GM23338 (cell line): Measurements from ENCODE around the gene PACS1. TPM values are rescaled to one million over a fixed set of nuclear protein-coding genes. Genes with fewer than 3 reads are reported as not detected.

Experiments used
- ATAC-seq: fragments of 200-7000 bp; cut with Tn5 transposase; 3 replicates; pipeline ENCODE4 v1.9.1; 2020
- DNase-seq: peaks from one replicate; pipeline ENCODE4 v3.0.0-alpha.2; 2015; ENCODE audit warnings: low spot score
- H2AFZ ChIP-seq: fragments of 200-600 bp; sonication (generic); 2 replicates; pipeline ENCODE4 v1.8.0; 2016; ENCODE audit warnings: antibody characterized with exemption, mild to moderate bottlenecking, moderate library complexity
- H3F3A ChIP-seq: fragments of 200-600 bp; sonication (generic); replicated peaks from 2 replicates; pipeline ENCODE4 v1.8.0; 2017; ENCODE audit warnings: antibody characterized with exemption, mixed run types, low read depth
- H3K27ac ChIP-seq: fragments of 200-600 bp; sonication (generic); 2 replicates; pipeline ENCODE4 v1.6.1; 2016; ENCODE audit warnings: low read depth
- H3K27me3 ChIP-seq: fragments of 200-600 bp; sonication (generic); 2 replicates; pipeline ENCODE4 v1.8.0; 2016; ENCODE audit warnings: mild to moderate bottlenecking, mixed run types, moderate library complexity; ENCODE audit not compliant: insufficient read depth
- H3K36me3 ChIP-seq: fragments of 200-600 bp; sonication (generic); 2 replicates; pipeline ENCODE4 v1.8.0; 2016; ENCODE audit warnings: mild to moderate bottlenecking; ENCODE audit not compliant: insufficient read depth
- H3K4me1 ChIP-seq: fragments of 200-600 bp; sonication (generic); 2 replicates; pipeline ENCODE4 v1.8.0; 2016; ENCODE audit warnings: mild to moderate bottlenecking, moderate library complexity; ENCODE audit not compliant: insufficient read depth
- H3K4me2 ChIP-seq: fragments of 200-600 bp; sonication (generic); 2 replicates; pipeline ENCODE4 v1.7.1; 2017; ENCODE audit warnings: mixed run types
- H3K4me3 ChIP-seq: fragments of 200-600 bp; sonication (generic); 2 replicates; pipeline ENCODE4 v1.6.1; 2016; ENCODE audit warnings: mixed run types
- H3K79me2 ChIP-seq: fragments of 200-600 bp; sonication (generic); replicated peaks from 2 replicates; pipeline ENCODE4 v1.8.0; 2017; ENCODE audit warnings: mild to moderate bottlenecking; ENCODE audit not compliant: insufficient read depth
- H3K9me2 ChIP-seq: fragments of 200-600 bp; sonication (generic); 2 replicates; pipeline ENCODE4 v1.8.0; 2017; ENCODE audit not compliant: insufficient read depth
- H4K20me1 ChIP-seq: fragments of 200-600 bp; sonication (generic); replicated peaks from 2 replicates; pipeline ENCODE4 v1.8.0; 2017; ENCODE audit warnings: mild to moderate bottlenecking; ENCODE audit not compliant: insufficient read depth
- H3K27ac Mint-ChIP-seq: 2 replicates; pipeline ENCODE4 v1.8.0; 2020; ENCODE audit warnings: inconsistent platforms, mild to moderate bottlenecking, moderate library complexity, mixed read lengths
- H3K27me3 Mint-ChIP-seq: 3 replicates; pipeline ENCODE4 v1.8.0; 2022; ENCODE audit warnings: low read depth, mild to moderate bottlenecking, moderate library complexity, mixed read lengths, inconsistent platforms; ENCODE audit not compliant: insufficient read depth, poor library complexity
- H3K36me3 Mint-ChIP-seq: 3 replicates; pipeline ENCODE4 v1.8.0; 2021; ENCODE audit warnings: low read depth, mild to moderate bottlenecking, inconsistent platforms, moderate library complexity, mixed read lengths
- H3K4me1 Mint-ChIP-seq: 3 replicates; pipeline ENCODE4 v1.8.0; 2020; ENCODE audit warnings: mild to moderate bottlenecking, inconsistent platforms, mixed read lengths
- H3K4me3 Mint-ChIP-seq: 3 replicates; pipeline ENCODE4 v1.8.0; 2021; ENCODE audit warnings: moderate library complexity, mild to moderate bottlenecking, inconsistent platforms, mixed read lengths
- H3K9me3 Mint-ChIP-seq: 3 replicates; pipeline ENCODE4 v1.8.0; 2020; ENCODE audit warnings: moderate library complexity, mild to moderate bottlenecking, inconsistent platforms, mixed read lengths
- CTCF ChIP-seq, 2 experiments: fragments of 200-600 bp in 1 of 2; sonication (generic) in 1 of 2; conservative IDR thresholded peaks; 2 replicates each; pipeline versions ENCODE4 v1.5.1 to v1.6.1; 2016 to 2017; ENCODE audit warnings: antibody characterized with exemption in 2 of 2, low read depth in 2 of 2, mild to moderate bottlenecking in 2 of 2, moderate library complexity in 1 of 2
- ETS1 ChIP-seq: IDR thresholded peaks from 2 replicates; pipeline ENCODE4 v1.6.1; 2016; ENCODE audit warnings: antibody characterized with exemption
- EZH2 ChIP-seq: fragments of 200-600 bp; sonication (generic); IDR thresholded peaks from one replicate; pipeline ENCODE4 v1.8.0; 2017; ENCODE audit warnings: antibody characterized with exemption, mild to moderate bottlenecking, low read depth; ENCODE audit not compliant: unreplicated experiment
- JUNB ChIP-seq: IDR thresholded peaks from one replicate; pipeline ENCODE4 v1.6.1; 2016; ENCODE audit warnings: antibody characterized with exemption; ENCODE audit not compliant: unreplicated experiment
- NANOG ChIP-seq: IDR thresholded peaks from 2 replicates; pipeline ENCODE4 v1.6.1; 2016; ENCODE audit warnings: antibody characterized with exemption, borderline replicate concordance
- POLR2AphosphoS5 ChIP-seq: IDR thresholded peaks from 2 replicates; pipeline ENCODE4 v1.6.1; 2016; ENCODE audit warnings: antibody characterized with exemption, low read depth
- STAT1 ChIP-seq: IDR thresholded peaks from one replicate; pipeline ENCODE4 v1.6.1; 2016; ENCODE audit warnings: antibody characterized with exemption; ENCODE audit not compliant: unreplicated experiment
- ZNF114 ChIP-seq: fragments of 250-450 bp; sonication (Bioruptor Pico); IDR thresholded peaks from 2 replicates; pipeline ENCODE4 v1.5.0; 2020; ENCODE audit warnings: mild to moderate bottlenecking, moderate library complexity
- ZNF331 ChIP-seq: fragments of 250-450 bp; sonication (Bioruptor Pico); IDR thresholded peaks from 2 replicates; pipeline ENCODE4 v1.5.0; 2020; ENCODE audit warnings: low read depth, mild to moderate bottlenecking, moderate library complexity
- ZNF462 ChIP-seq: fragments of 250-450 bp; sonication (Bioruptor Pico); IDR thresholded peaks from 2 replicates; pipeline ENCODE4 v1.5.0; 2020; ENCODE audit warnings: mild to moderate bottlenecking, moderate library complexity
- polyA plus RNA-seq: library from polyadenylated mRNA; unstranded; fragments of >200 nt; fragmentation: Nextera tagmentation; extraction: Ambion mirVana; gene quantifications from 2 replicates; pipeline ENCODE4 v1.2.1, GENCODE V29; 2016
- total RNA-seq: library from RNA; depleted of rRNA; stranded (reverse); fragments of >200 nt; shearing (Covaris generic); gene quantifications from 2 replicates; pipeline ENCODE4 v1.2.3, GENCODE V29; 2014

PACS1 gene
- total and polyA plus RNA-seq, 2 experiments from 2014 or later = 8.0 to 37.5 TPM

GRCh38 chr11:66083767-66084166 is 13.7 kb downstream of the PACS1 start (continued):
- TF ChIP-seq JUNB (no peak), ZNF331 (CRISPR knock-in tag) (no peak), CTCF (conservative IDR thresholded peaks at IDR 0.05; ENCODE audit: low read depth in 2 of 2) (no peak)

GRCh38 chr11:66084821-66085475 is 14.9 kb downstream of the PACS1 start:
- H3K4me1 Mint-ChIP-seq = no peaks in the 10 kb centered on the region; the same call in 2 of the 3 replicates

More at GRCh38 chr11:66084821-66085475, 14.9 kb downstream of the PACS1 start:
- Histone ChIP-seq H3F3A (no peaks in the 10 kb centered on the region), H3K4me1 (no peaks in the 10 kb centered on the region), H3K9me2 (no peaks in the 10 kb centered on the region), H3K4me3 (no peak overlapping the region), H3K4me2 (no peak overlapping the region), H2AFZ (no peak overlapping the region), H4K20me1 (peaks cover 17% of the 10 kb centered on the region; the same call in 1 of the 2 replicates), H3K36me3 (no peaks in the 10 kb centered on the region), H3K27me3 (no peaks in the 10 kb centered on the region), H3K79me2 (peaks cover 47% of the 10 kb centered on the region), H3K27ac (no peak overlapping the region)
- no peaks in the 10 kb centered on the region for H3K27me3 Mint-ChIP-seq
- H3K36me3 Mint-ChIP-seq = no peaks in the 10 kb centered on the region
- DNase-seq (no peak), ATAC-seq (no peak)
- H3K4me3 Mint-ChIP-seq = no peak overlapping the region
- no peak for TF ChIP-seq JUNB
- no peak for TF ChIP-seq ZNF462 (CRISPR knock-in tag)
- TF ChIP-seq EZH2 = no peak
- no peak for TF ChIP-seq POLR2AphosphoS5
- TF ChIP-seq NANOG = no peak
- no peak for TF ChIP-seq ETS1
- no peak for TF ChIP-seq CTCF (conservative IDR thresholded peaks at IDR 0.05; ENCODE audit: low read depth in 2 of 2)
- no peak for TF ChIP-seq ZNF114 (CRISPR knock-in tag)
- TF ChIP-seq STAT1 = no peak
- no peak overlapping the region for H3K27ac Mint-ChIP-seq
- H3K9me3 Mint-ChIP-seq = no peaks in the 10 kb centered on the region
